Breast epithelium (tissue), 4 donors: Measurements from ENCODE around the gene EFNA2. TPM values are rescaled to one million over a fixed set of nuclear protein-coding genes. Genes with fewer than 3 reads are reported as not detected.

Source experiments
- DNase-seq, 2 donors: peaks; one replicate each; pipeline ENCODE4 v3.0.0-alpha.2; 2019; ENCODE audit warnings: low spot score in 2 of 2
- H3K27ac ChIP-seq, 2 donors: fragments of 200-600 bp; sonication (generic) in 1 of 2; one replicate each; pipeline ENCODE4 v1.5.1; 2016 to 2019; ENCODE audit warnings: mild to moderate bottlenecking in 1 of 2
- H3K27me3 ChIP-seq, 2 donors: fragments of 200-600 bp; sonication (generic) in 1 of 2; one replicate each; pipeline versions ENCODE4 v1.5.1 to v1.6.0; 2017 to 2019; ENCODE audit warnings: control low read depth in 1 of 2, mild to moderate bottlenecking in 1 of 2
- H3K36me3 ChIP-seq: fragments of 200-600 bp; one replicate; pipeline ENCODE4 v1.5.1; 2019
- H3K4me1 ChIP-seq, 2 donors: fragments of 200-600 bp; sonication (generic); one replicate each; pipeline ENCODE4 v1.5.1; 2016 to 2019; ENCODE audit warnings: control low read depth in 1 of 2
- H3K4me3 ChIP-seq, 3 donors: fragments of 200-600 bp; sonication (generic); 1 replicate in 2 of 3; 2 replicates in 1 of 3; pipeline ENCODE4 v1.5.1; 2016 to 2019; ENCODE audit warnings: mild to moderate bottlenecking in 3 of 3, moderate library complexity in 2 of 3
- H3K9me3 ChIP-seq, 2 donors: fragments of 200-600 bp; sonication (generic) in 1 of 2; one replicate each; pipeline ENCODE4 v1.5.1; 2016 to 2019; ENCODE audit warnings: control low read depth in 1 of 2
- CTCF ChIP-seq, 3 donors: fragments of 450-650 bp; IDR thresholded peaks; one replicate each; pipeline ENCODE4 v1.5.1; 2016 to 2017; ENCODE audit warnings: antibody characterized with exemption in 3 of 3, mild to moderate bottlenecking in 3 of 3, moderate library complexity in 3 of 3
- POLR2A ChIP-seq: fragments of 450-650 bp; IDR thresholded peaks from one replicate; pipeline ENCODE4 v1.6.1; 2016; ENCODE audit warnings: antibody characterized with exemption, mild to moderate bottlenecking, moderate library complexity
- POLR2AphosphoS5 ChIP-seq, 3 donors: sonication (generic); formaldehyde crosslinking; IDR thresholded peaks; one replicate each; pipeline ENCODE4 v1.6.1; 2017; ENCODE audit warnings: antibody characterized with exemption in 3 of 3
- intact Hi-C: fragments of 100-400 bp; cut with DNase I; formaldehyde crosslinking; loops from one replicate; pipeline ENCODE4 v1.15.1; 2023; ENCODE audit warnings: low total_unique reads
- total RNA-seq, 3 donors: library from RNA; depleted of rRNA; stranded (reverse); fragments of >200 nt; gene quantifications; one replicate each; pipeline ENCODE4 v1.1.0, GENCODE V29; 2016

Gene EFNA2
- total RNA-seq, 3 donors from 2014 or later, result 0.66 TPM; not detected in 2

- TF ChIP-seq POLR2A (no peak), CTCF (IDR thresholded peaks at IDR 0.05) (no peak), POLR2AphosphoS5 (IDR thresholded peaks at IDR 0.05) (no peak)
- intact Hi-C loops, result no loop called here
- peak overlapping the region in 2 of 3 donors; percentile 46 to 97 for H3K4me3 ChIP-seq
- DNase-seq, result no peak
- H3K4me1 ChIP-seq, result peaks cover 19 to 34% of the 10 kb centered on the region in 2 donors
- no peaks in the 10 kb centered on the region for H3K9me3 ChIP-seq
- peak overlapping the region; percentile 93 to 97 for H3K27ac ChIP-seq
- no peaks in the 10 kb centered on the region for H3K27me3 ChIP-seq
- H3K36me3 ChIP-seq, result no peaks in the 10 kb centered on the region
These were observed 46.3 kb upstream of the EFNA2 start for GRCh38 chr19:1239420-1239795.

DNA sequence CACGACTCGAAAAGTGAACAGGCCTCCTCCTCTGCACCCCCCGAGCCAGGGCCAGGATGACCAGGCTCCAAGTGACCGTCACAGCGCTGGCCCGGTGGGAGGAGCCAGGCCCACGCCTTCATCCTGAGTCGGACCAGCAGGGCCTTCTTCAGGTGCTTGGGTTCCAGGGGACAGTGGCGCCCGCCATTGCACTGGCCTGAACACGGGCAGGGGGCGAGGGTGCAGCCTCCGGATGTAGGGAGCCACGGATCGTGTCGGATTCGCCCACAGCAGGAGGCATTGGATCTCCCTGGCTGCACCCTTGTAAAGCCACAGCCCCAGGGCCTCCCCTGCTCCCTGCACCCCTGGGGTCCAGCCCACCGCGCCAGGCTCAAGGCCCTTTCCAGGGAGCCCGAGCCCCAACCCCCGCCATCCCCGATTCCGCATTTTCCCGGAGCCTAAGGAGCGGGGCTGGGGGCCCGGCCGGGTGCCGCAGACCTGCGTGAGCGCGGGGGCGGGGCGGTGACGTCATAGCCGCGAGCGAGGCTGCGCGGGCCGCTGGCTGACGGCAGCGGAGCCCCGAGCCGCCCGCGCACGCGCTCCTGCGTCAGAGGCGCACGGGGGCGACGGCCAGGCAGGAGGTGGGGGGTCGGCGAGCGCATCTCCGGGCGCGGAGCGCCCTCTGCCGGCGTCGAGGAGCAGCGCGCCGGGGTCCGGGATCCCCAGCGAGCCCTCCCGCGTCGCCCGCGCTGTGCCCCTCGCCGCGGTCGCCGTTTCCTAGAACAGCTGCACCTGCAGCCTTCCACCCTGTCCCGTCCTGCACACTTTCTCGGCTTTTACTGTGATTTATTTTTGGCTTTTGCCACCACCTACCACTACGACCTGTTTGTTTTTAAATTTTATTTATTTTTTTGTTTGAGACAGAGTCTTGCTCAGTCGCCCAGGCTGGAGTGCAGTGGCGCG, 45.6 kb upstream of the EFNA2 start:
- peak; percentile 37 to 94 (median 71) for TF ChIP-seq CTCF (IDR thresholded peaks at IDR 0.05)
- TF ChIP-seq POLR2AphosphoS5 (IDR thresholded peaks at IDR 0.05), result no peak
- Histone ChIP-seq H3K4me3 (peak overlapping the region; percentile 17 to 97 (median 46)), H3K36me3 (no peaks in the 10 kb centered on the region), H3K27me3 (no peaks in the 10 kb centered on the region), H3K4me1 (peaks cover 26 to 41% of the 10 kb centered on the region in 2 donors), H3K9me3 (no peaks in the 10 kb centered on the region), H3K27ac (peak overlapping the region; percentile 93 to 97)
- intact Hi-C loops, result no loop called here
- peak; percentile 84 to 85 for DNase-seq

- intact Hi-C loops, result no loop called here
- no peak for DNase-seq
- H3K4me3 ChIP-seq, result peak overlapping the region in 2 of 3 donors; percentile 88 to 97
These were observed 44.7 kb upstream of the EFNA2 start for GRCh38 chr19:1240925-1241324.

GRCh38 chr19:1241417-1242095, 44.1 kb upstream of the EFNA2 start, which contains the start of gene ATP5F1D:
Gene ATP5F1D (plus strand): TSS chr19:1241751. CDS start chr19:1241851, 100 bp downstream.
- Histone ChIP-seq H3K27me3 (no peaks in the 10 kb centered on the region), H3K9me3 (no peaks in the 10 kb centered on the region), H3K4me1 (peaks cover 32 to 47% of the 10 kb centered on the region in 2 donors), H3K36me3 (no peaks in the 10 kb centered on the region), H3K27ac (peak within 1 kb of the TSS; percentile 93 to 97), H3K4me3 (peak within 1 kb of the TSS; percentile 84 to 97 (median 88))
- peak; percentile 91 to 93 for DNase-seq
- peak; percentile 46 to 61 (median 58) for TF ChIP-seq POLR2AphosphoS5 (IDR thresholded peaks at IDR 0.05)
- TF ChIP-seq POLR2A, result peak; percentile 25
- no peak for TF ChIP-seq CTCF (IDR thresholded peaks at IDR 0.05)
- intact Hi-C loops, result no loop called here

More at GRCh38 chr19:1240925-1241324, 44.7 kb upstream of the EFNA2 start:
- Histone ChIP-seq H3K27ac (peak overlapping the region; percentile 93 to 97), H3K4me1 (peaks cover 32 to 50% of the 10 kb centered on the region in 2 donors), H3K36me3 (no peaks in the 10 kb centered on the region), H3K27me3 (no peaks in the 10 kb centered on the region), H3K9me3 (no peaks in the 10 kb centered on the region)
- no peak for TF ChIP-seq POLR2AphosphoS5 (IDR thresholded peaks at IDR 0.05)
- no peak for TF ChIP-seq CTCF (IDR thresholded peaks at IDR 0.05)
- TF ChIP-seq POLR2A, result no peak
